GM21447 (cell line): ENCODE measurements around the gene FBXO34.
"Not testable (repeated sequence)": the region's sequence is repeated elsewhere in the genome, so short reads cannot be mapped to it uniquely, and the experiment has no call there.

Experiments
- ATAC-seq: cut with Tn5 transposase; IDR thresholded peaks from one replicate; pipeline ENCODE4 v1.9.1; 2021; ENCODE audit not compliant: unreplicated experiment

The FBXO34 gene

GRCh38 chr14:55306938-55307589 is 35.8 kb downstream of the FBXO34 start:
- no peak for ATAC-seq

- no peak for ATAC-seq
These were observed 37.9 kb downstream of the FBXO34 start for GRCh38 chr14:55309154-55309553.

GRCh38 chr14:55309761-55310365 is 38.6 kb downstream of the FBXO34 start:
- ATAC-seq, result no peak

GRCh38 chr14:55312379-55313030 is 41.3 kb downstream of the FBXO34 start:
- not testable (repeated sequence) for ATAC-seq

GRCh38 chr14:55313480-55313879 is 42.3 kb downstream of the FBXO34 start:
- ATAC-seq, result no peak

GRCh38 chr14:55314449-55314848 is 43.2 kb downstream of the FBXO34 start:
- no peak for ATAC-seq

- no peak for ATAC-seq
These were observed 45.3 kb downstream of the FBXO34 start for GRCh38 chr14:55316564-55316963.

- no peak for ATAC-seq
These were observed 46.5 kb downstream of the FBXO34 start for GRCh38 chr14:55317542-55318306.

GRCh38 chr14:55318694-55319093 is 47.5 kb downstream of the FBXO34 start:
- ATAC-seq, result no peak

GRCh38 chr14:55323910-55324309 is 52.7 kb downstream of the FBXO34 start:
- ATAC-seq, result no peak

- no peak for ATAC-seq
These were observed 53.6 kb downstream of the FBXO34 start for GRCh38 chr14:55324812-55325211.

GRCh38 chr14:55327179-55327578 is 56.0 kb downstream of the FBXO34 start:
- peak; percentile 72 for ATAC-seq

GRCh38 chr14:55328317-55328716 is 57.1 kb downstream of the FBXO34 start:
- ATAC-seq, result no peak

- no peak for ATAC-seq
These were observed 58.9 kb downstream of the FBXO34 start for GRCh38 chr14:55329999-55330710.

GRCh38 chr14:55332654-55333570 is 61.7 kb downstream of the FBXO34 start:
- ATAC-seq, result peak; percentile 54

GRCh38 chr14:55333711-55334485 is 62.7 kb downstream of the FBXO34 start:
- ATAC-seq, result peak; percentile 48

- ATAC-seq, result no peak
These were observed 64.9 kb downstream of the FBXO34 start for GRCh38 chr14:55336162-55336561.

- ATAC-seq, result no peak
These were observed 65.5 kb downstream of the FBXO34 start for GRCh38 chr14:55336691-55337090.

GRCh38 chr14:55339770-55340169 is 68.5 kb downstream of the FBXO34 start:
- peak; percentile 54 for ATAC-seq
